ENCODE measurements around the gene RRP1B. TPM values are rescaled to one million over a fixed set of nuclear protein-coding genes. Genes with fewer than 3 reads are reported as not detected.

Gene RRP1B
- total RNA-seq, 1 experiment from 2014 or later = 26.3 TPM

- peak; percentile 63 to 89 for DNase-seq
- Histone ChIP-seq H2AFZ (peak within 1 kb of the TSS; percentile 82), H3K27me3 (ENCODE audit: insufficient read depth, low read depth) (no peaks in the 10 kb centered on the region), H3K4me2 (peak within 1 kb of the TSS; percentile 89), H4K20me1 (ENCODE audit: insufficient read depth) (peaks cover 28% of the 10 kb centered on the region), H3K4me3 (peak within 1 kb of the TSS; percentile 71), H3K9me2 (ENCODE audit: insufficient read depth) (no peaks in the 10 kb centered on the region), H3K9me3 (ENCODE audit: insufficient read depth, low read depth) (no peaks in the 10 kb centered on the region), H3F3A (ENCODE audit: insufficient read depth, low read depth) (peaks cover 10% of the 10 kb centered on the region; the same call in 1 of the 2 replicates), H3K79me2 (ENCODE audit: low read depth) (peaks cover 50% of the 10 kb centered on the region), H3K27ac (peak within 1 kb of the TSS; percentile 60), H3K36me3 (ENCODE audit: low read depth) (no peaks in the 10 kb centered on the region), H3K4me1 (replicated peaks; ENCODE audit: insufficient read depth) (peaks cover 26% of the 10 kb centered on the region)
- BruUV-seq (replicated peaks) = no TSS peak
- intact Hi-C loops (cut with micrococcal nuclease; ENCODE audit: unreplicated experiment) = no loop called here
- POLR2A ChIA-PET (ENCODE audit: unreplicated experiment) = no interaction called here
- CTCF ChIA-PET = no interaction called here
- TF ChIP-seq EZH2 (IDR thresholded peaks at IDR 0.05; ENCODE audit: low read depth) = no peak
- no peak for TF ChIP-seq CTCF (conservative IDR thresholded peaks at IDR 0.05)
These were observed 59.8 kb downstream of the RRP1B start, which contains the start of gene PDXK for GRCh38 chr21:43718872-43719747. Gene PDXK (plus strand): TSS chr21:43719129. CDS start chr21:43719295, 166 bp downstream.

- ChIA-PET CTCF (no interaction called here), POLR2A (ENCODE audit: unreplicated experiment) (no interaction called here)
- Histone ChIP-seq H3F3A (ENCODE audit: insufficient read depth, low read depth) (peaks cover 16% of the 10 kb centered on the region), H3K4me3 (peak overlapping the region; percentile 71), H3K4me2 (peak overlapping the region; percentile 89), H3K9me2 (ENCODE audit: insufficient read depth) (no peaks in the 10 kb centered on the region), H3K36me3 (ENCODE audit: low read depth) (no peaks in the 10 kb centered on the region), H3K27me3 (ENCODE audit: insufficient read depth, low read depth) (no peaks in the 10 kb centered on the region), H3K79me2 (ENCODE audit: low read depth) (peaks cover 57% of the 10 kb centered on the region), H3K4me1 (replicated peaks; ENCODE audit: insufficient read depth) (peaks cover 34% of the 10 kb centered on the region), H3K9me3 (ENCODE audit: insufficient read depth, low read depth) (no peaks in the 10 kb centered on the region), H4K20me1 (ENCODE audit: insufficient read depth) (peaks cover 28% of the 10 kb centered on the region), H3K27ac (peak overlapping the region; percentile 53), H2AFZ (no peak overlapping the region)
- intact Hi-C loops (cut with micrococcal nuclease; ENCODE audit: unreplicated experiment) = no loop called here
- DNase-seq = no peak
- no TSS peak for BruUV-seq (replicated peaks)
- no peak for TF ChIP-seq EZH2 (IDR thresholded peaks at IDR 0.05; ENCODE audit: low read depth)
- no peak for TF ChIP-seq CTCF (conservative IDR thresholded peaks at IDR 0.05)
These were observed 60.6 kb downstream of the RRP1B start for GRCh38 chr21:43719748-43720538.

GRCh38 chr21:43720539-43721166, 61.3 kb downstream of the RRP1B start:
- no peaks in the 10 kb centered on the region for H3K9me2 ChIP-seq (ENCODE audit: insufficient read depth)
- peaks cover 23% of the 10 kb centered on the region for H3F3A ChIP-seq (ENCODE audit: insufficient read depth, low read depth)
- H4K20me1 ChIP-seq (ENCODE audit: insufficient read depth) = peaks cover 28% of the 10 kb centered on the region
- no peaks in the 10 kb centered on the region for H3K27me3 ChIP-seq (ENCODE audit: insufficient read depth, low read depth)
- no peak for DNase-seq
- TSS peak; percentile 24 for BruUV-seq (replicated peaks)
- ChIA-PET CTCF (no interaction called here), POLR2A (ENCODE audit: unreplicated experiment) (no interaction called here)
- H3K27ac ChIP-seq = no peak overlapping the region
- H3K79me2 ChIP-seq (ENCODE audit: low read depth) = peaks cover 63% of the 10 kb centered on the region
- intact Hi-C loops (cut with micrococcal nuclease; ENCODE audit: unreplicated experiment) = no loop called here
- peaks cover 41% of the 10 kb centered on the region for H3K4me1 ChIP-seq (replicated peaks; ENCODE audit: insufficient read depth)
- TF ChIP-seq CTCF (conservative IDR thresholded peaks at IDR 0.05) (no peak), EZH2 (IDR thresholded peaks at IDR 0.05; ENCODE audit: low read depth) (no peak)
- no peaks in the 10 kb centered on the region for H3K36me3 ChIP-seq (ENCODE audit: low read depth)
- H3K4me3 ChIP-seq = peak overlapping the region; percentile 71
- H3K9me3 ChIP-seq (ENCODE audit: insufficient read depth, low read depth) = no peaks in the 10 kb centered on the region
- no peak overlapping the region for H2AFZ ChIP-seq
- peak overlapping the region; percentile 89 for H3K4me2 ChIP-seq
